CD4-positive, alpha-beta T cell treated with Interleukin-12 subunit alpha and Interleukin-12 subunit beta, for 1 hour (primary cell): Measurements from ENCODE around the gene FCRL5.
"Not testable (repeated sequence)": the region's sequence is repeated elsewhere in the genome, so short reads cannot be mapped to it uniquely, and the experiment has no call there.

ENCODE experiments used
- DNase-seq: peaks from one replicate; pipeline ENCODE4 v3.0.0-alpha.2; 2020

Gene FCRL5

GRCh38 chr1:157487096-157487495, 65.2 kb downstream of the FCRL5 start:
- no peak for DNase-seq

- not testable (repeated sequence) for DNase-seq
Measured at GRCh38 chr1:157486400-157486799, 65.9 kb downstream of the FCRL5 start.

GRCh38 chr1:157485793-157486192, 66.5 kb downstream of the FCRL5 start:
- no peak for DNase-seq

GRCh38 chr1:157484573-157484972, 67.7 kb downstream of the FCRL5 start:
- DNase-seq = no peak

- DNase-seq = no peak
Measured at GRCh38 chr1:157483635-157484034, 68.7 kb downstream of the FCRL5 start.

- DNase-seq = no peak
Measured at GRCh38 chr1:157482717-157483116, 69.6 kb downstream of the FCRL5 start.

- no peak for DNase-seq
Measured at GRCh38 chr1:157482174-157482573, 70.1 kb downstream of the FCRL5 start.

GRCh38 chr1:157478030-157478429, 74.3 kb downstream of the FCRL5 start:
- DNase-seq = no peak

- no peak for DNase-seq
Measured at GRCh38 chr1:157477419-157477818, 74.9 kb downstream of the FCRL5 start.

GRCh38 chr1:157472959-157473358, 79.4 kb downstream of the FCRL5 start:
- DNase-seq = no peak

- no peak for DNase-seq
Measured at GRCh38 chr1:157472056-157472701, 80.1 kb downstream of the FCRL5 start.

GRCh38 chr1:157471531-157471930, 80.8 kb downstream of the FCRL5 start:
- DNase-seq = no peak

- DNase-seq = no peak
Measured at GRCh38 chr1:157469752-157470675, 82.3 kb downstream of the FCRL5 start.

GRCh38 chr1:157469300-157469699, 83.0 kb downstream of the FCRL5 start:
- DNase-seq = no peak

GRCh38 chr1:157466011-157466410, 86.3 kb downstream of the FCRL5 start:
- no peak for DNase-seq
